OCI-LY7 (cell line): ENCODE measurements around the gene ZNF500. TPM values are rescaled to one million over a fixed set of nuclear protein-coding genes. Genes with fewer than 3 reads are reported as not detected.

Source experiments
- BruUV-seq: library from RNA; stranded (reverse); fragments of 400-500 nt; replicated peaks from 2 replicates; lab custom pipeline; 2021; lab: Mats Ljungman, UMichigan
- CTCF ChIA-PET: fragments of 300-600 bp; sonication (Branson Sonifier 250); formaldehyde crosslinking; loops from one replicate; lab custom pipeline; 2022; ENCODE audit warnings: antibody characterized with exemption; ENCODE audit not compliant: unreplicated experiment; lab: Charles Lee
- POLR2A ChIA-PET: fragments of 300-600 bp; sonication (Branson Sonifier 250); formaldehyde crosslinking; loops from one replicate; lab custom pipeline; 2022; ENCODE audit warnings: antibody characterized with exemption; lab: Charles Lee
- DNase-seq: peaks from one replicate; pipeline ENCODE4 v3.0.0-alpha.2; 2015; ENCODE audit warnings: low spot score
- H2AFZ ChIP-seq: fragments of 200-600 bp; sonication (generic), shearing (Covaris generic); 2 replicates; pipeline ENCODE4 v1.6.1; 2014; ENCODE audit warnings: mild to moderate bottlenecking, antibody characterized with exemption, low read length, moderate library complexity
- H3K27ac ChIP-seq: fragments of 200-600 bp; sonication (generic); 2 replicates; pipeline ENCODE4 v1.5.1; 2014; ENCODE audit warnings: mixed run types, low read depth, mild to moderate bottlenecking, moderate library complexity, low read length, inconsistent platforms; ENCODE audit not compliant: poor library complexity, severe bottlenecking
- H3K36me3 ChIP-seq: fragments of 200-600 bp; sonication (generic); 2 replicates; pipeline ENCODE4 v1.6.1; 2014; ENCODE audit warnings: mild to moderate bottlenecking, antibody characterized with exemption, low read length, moderate library complexity, mixed read lengths; ENCODE audit not compliant: insufficient read depth
- H3K4me1 ChIP-seq: fragments of 200-600 bp; sonication (generic); 2 replicates; pipeline ENCODE4 v1.5.1; 2014; ENCODE audit warnings: mild to moderate bottlenecking, low read length; ENCODE audit not compliant: insufficient read depth, poor library complexity, severe bottlenecking
- H3K4me2 ChIP-seq: fragments of 200-600 bp; sonication (generic); 2 replicates; pipeline ENCODE4 v1.6.1; 2014; ENCODE audit warnings: mild to moderate bottlenecking, low read length
- H3K4me3 ChIP-seq: fragments of 200-600 bp; sonication (generic); 2 replicates; pipeline ENCODE4 v1.5.1; 2014; ENCODE audit warnings: mild to moderate bottlenecking, low read depth, low read length; ENCODE audit not compliant: poor library complexity, severe bottlenecking
- H3K79me2 ChIP-seq: fragments of 200-600 bp; sonication (generic); 2 replicates; pipeline ENCODE4 v1.6.1; 2016; ENCODE audit warnings: low read depth, mild to moderate bottlenecking, low read length, moderate library complexity, mixed read lengths; ENCODE audit not compliant: insufficient read depth
- H3K9me2 ChIP-seq: fragments of 200-600 bp; sonication (generic); 2 replicates; pipeline ENCODE4 v1.6.1; 2016; ENCODE audit warnings: mild to moderate bottlenecking, low read length, mixed read lengths; ENCODE audit not compliant: insufficient read depth
- H3K9me3 ChIP-seq: fragments of 200-600 bp; sonication (generic); 2 replicates; pipeline ENCODE4 v1.6.1; 2014; ENCODE audit warnings: mild to moderate bottlenecking, mixed run types, low read length, mixed read lengths
- H4K20me1 ChIP-seq: fragments of 200-600 bp; sonication (generic); 2 replicates; pipeline ENCODE4 v1.6.1; 2014; ENCODE audit warnings: mild to moderate bottlenecking, antibody characterized with exemption, low read length, moderate library complexity, mixed read lengths; ENCODE audit not compliant: insufficient read depth
- EZH2phosphoT487 ChIP-seq: fragments of 200-600 bp; sonication (generic); IDR thresholded peaks from 2 replicates; pipeline ENCODE4 v1.6.1; 2018; ENCODE audit warnings: low read depth, borderline replicate concordance, mild to moderate bottlenecking, mixed run types, antibody characterized with exemption, low read length, moderate library complexity, mixed read lengths
- intact Hi-C: fragments of 100-400 bp; cut with micrococcal nuclease; formaldehyde crosslinking; loops from one replicate; pipeline ENCODE4 v1.10.0; 2022; ENCODE audit not compliant: unreplicated experiment
- total RNA-seq, 2 experiments: library from RNA; depleted of rRNA in 1 of 2; stranded (reverse); fragments of >200 nt in 1 of 2; shearing (Covaris generic) in 1 of 2; gene quantifications; 2 replicates each; pipeline ENCODE4 v1.2.3, GENCODE V29; 2014 to 2022
- TF ChIP-seq, protein P1 (sequence below): fragments of 200-600 bp; sonication (generic); conservative IDR thresholded peaks from 2 replicates; pipeline ENCODE4 v1.5.1; 2014; ENCODE audit warnings: mild to moderate bottlenecking, antibody characterized with exemption, low read length, moderate library complexity, mixed read lengths

Gene ZNF500
- total RNA-seq, 2 experiments from 2014 or later = 16.1 to 23.9 TPM

- Histone ChIP-seq H2AFZ (no peak overlapping the region), H3K4me2 (no peak overlapping the region), H3K9me3 (no peaks in the 10 kb centered on the region), H3K4me3 (no peak overlapping the region), H3K27ac (no peak overlapping the region), H3K4me1 (peaks cover 15% of the 10 kb centered on the region), H3K36me3 (peaks cover 10% of the 10 kb centered on the region; the same call in 1 of the 2 replicates), H3K79me2 (no peaks in the 10 kb centered on the region), H4K20me1 (no peaks in the 10 kb centered on the region), H3K9me2 (no peaks in the 10 kb centered on the region)
- POLR2A ChIA-PET = interaction anchor here (0.8 to 1.3 kb wide), 4 partner anchors 8 to 21 kb away, joined by 3 to 7 read pairs (median 3); partner anchors contain the start of genes ANKS3 and DNAAF8
- CTCF ChIA-PET = no interaction called here
- TF ChIP-seq, protein P1, sequence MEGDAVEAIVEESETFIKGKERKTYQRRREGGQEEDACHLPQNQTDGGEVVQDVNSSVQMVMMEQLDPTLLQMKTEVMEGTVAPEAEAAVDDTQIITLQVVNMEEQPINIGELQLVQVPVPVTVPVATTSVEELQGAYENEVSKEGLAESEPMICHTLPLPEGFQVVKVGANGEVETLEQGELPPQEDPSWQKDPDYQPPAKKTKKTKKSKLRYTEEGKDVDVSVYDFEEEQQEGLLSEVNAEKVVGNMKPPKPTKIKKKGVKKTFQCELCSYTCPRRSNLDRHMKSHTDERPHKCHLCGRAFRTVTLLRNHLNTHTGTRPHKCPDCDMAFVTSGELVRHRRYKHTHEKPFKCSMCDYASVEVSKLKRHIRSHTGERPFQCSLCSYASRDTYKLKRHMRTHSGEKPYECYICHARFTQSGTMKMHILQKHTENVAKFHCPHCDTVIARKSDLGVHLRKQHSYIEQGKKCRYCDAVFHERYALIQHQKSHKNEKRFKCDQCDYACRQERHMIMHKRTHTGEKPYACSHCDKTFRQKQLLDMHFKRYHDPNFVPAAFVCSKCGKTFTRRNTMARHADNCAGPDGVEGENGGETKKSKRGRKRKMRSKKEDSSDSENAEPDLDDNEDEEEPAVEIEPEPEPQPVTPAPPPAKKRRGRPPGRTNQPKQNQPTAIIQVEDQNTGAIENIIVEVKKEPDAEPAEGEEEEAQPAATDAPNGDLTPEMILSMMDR = no peak
- TF ChIP-seq EZH2phosphoT487 = no peak
- DNase-seq = no peak
- no TSS peak for BruUV-seq
- intact Hi-C loops = no loop called here
These were observed 19.9 kb downstream of the ZNF500 start for GRCh38 chr16:4746991-4747574.

- Histone ChIP-seq H3K27ac (no peak overlapping the region), H3K79me2 (no peaks in the 10 kb centered on the region), H3K4me1 (peaks cover 15% of the 10 kb centered on the region), H3K9me2 (no peaks in the 10 kb centered on the region), H3K4me2 (no peak overlapping the region), H3K4me3 (no peak overlapping the region), H3K9me3 (no peaks in the 10 kb centered on the region), H4K20me1 (no peaks in the 10 kb centered on the region), H2AFZ (no peak overlapping the region), H3K36me3 (peaks cover under 1% of the 10 kb centered on the region; the same call in 1 of the 2 replicates)
- ChIA-PET POLR2A (no interaction called here), CTCF (no interaction called here)
- no peak for TF ChIP-seq EZH2phosphoT487
- TF ChIP-seq, protein P1 = no peak
- DNase-seq = no peak
- intact Hi-C loops = no loop called here
- no TSS peak for BruUV-seq
These were observed 20.7 kb downstream of the ZNF500 start for GRCh38 chr16:4746215-4746614.

- H3K79me2 ChIP-seq = no peaks in the 10 kb centered on the region
- DNase-seq = no peak
- no peaks in the 10 kb centered on the region for H3K9me3 ChIP-seq
- no peaks in the 10 kb centered on the region for H3K36me3 ChIP-seq
- intact Hi-C loops = no loop called here
- no peaks in the 10 kb centered on the region for H3K9me2 ChIP-seq
- H3K4me2 ChIP-seq = no peak overlapping the region
- H3K4me1 ChIP-seq = peaks cover 15% of the 10 kb centered on the region
- H3K4me3 ChIP-seq = no peak overlapping the region
- ChIA-PET POLR2A (interaction anchor here (0.7 kb wide), 1 partner anchor 1955 kb away, joined by 3 read pairs; no protein-coding TSS in a partner anchor), CTCF (no interaction called here)
- TF ChIP-seq EZH2phosphoT487 = no peak
- TF ChIP-seq, protein P1 = no peak
- no peaks in the 10 kb centered on the region for H4K20me1 ChIP-seq
- H2AFZ ChIP-seq = 0 out of 2 replicates have a peak overlapping the region, but pooled peaks have one; percentile 22
- no peak overlapping the region for H3K27ac ChIP-seq
- BruUV-seq = no TSS peak
These were observed 21.7 kb downstream of the ZNF500 start for GRCh38 chr16:4745274-4745569.
